ENCODE results near the gene CDC42EP1.
"Not testable (repeated sequence)": the region's sequence is repeated elsewhere in the genome, so short reads cannot be mapped to it uniquely, and the experiment has no call there.

Gene CDC42EP1

GRCh38 chr22:37578002-37578401 is 17.7 kb downstream of the CDC42EP1 start:
- TF ChIP-seq CTCF (IDR thresholded peaks at IDR 0.05; ENCODE audit: borderline replicate concordance, control extremely low read depth, extremely low read depth, insufficient read depth, missing control alignments), result no peak
- in situ Hi-C loops (cut with MboI; ENCODE audit: low sequenced_read_pairs, unreplicated experiment), result no loop called here
- no peak for DNase-seq (ENCODE audit: low spot score)

- in situ Hi-C loops (cut with MboI; ENCODE audit: low sequenced_read_pairs, unreplicated experiment), result no loop called here
- TF ChIP-seq CTCF (IDR thresholded peaks at IDR 0.05; ENCODE audit: borderline replicate concordance, control extremely low read depth, extremely low read depth, insufficient read depth, missing control alignments), result no peak
- DNase-seq (ENCODE audit: low spot score), result no peak
Observed at GRCh38 chr22:37581504-37581903, 21.2 kb downstream of the CDC42EP1 start.

- in situ Hi-C loops (cut with MboI; ENCODE audit: low sequenced_read_pairs, unreplicated experiment), result no loop called here
- TF ChIP-seq CTCF (IDR thresholded peaks at IDR 0.05; ENCODE audit: borderline replicate concordance, control extremely low read depth, extremely low read depth, insufficient read depth, missing control alignments), result no peak
- no peak for DNase-seq (ENCODE audit: low spot score)
Observed at GRCh38 chr22:37582526-37582925, 22.2 kb downstream of the CDC42EP1 start.

- in situ Hi-C loops (cut with MboI; ENCODE audit: low sequenced_read_pairs, unreplicated experiment), result no loop called here
- DNase-seq (ENCODE audit: low spot score), result no peak
- no peak for TF ChIP-seq CTCF (IDR thresholded peaks at IDR 0.05; ENCODE audit: borderline replicate concordance, control extremely low read depth, extremely low read depth, insufficient read depth, missing control alignments)
Observed at GRCh38 chr22:37588546-37589215, 28.4 kb downstream of the CDC42EP1 start.

GRCh38 chr22:37589636-37590035 is 29.4 kb downstream of the CDC42EP1 start:
- TF ChIP-seq CTCF (IDR thresholded peaks at IDR 0.05; ENCODE audit: borderline replicate concordance, control extremely low read depth, extremely low read depth, insufficient read depth, missing control alignments), result no peak
- in situ Hi-C loops (cut with MboI; ENCODE audit: low sequenced_read_pairs, unreplicated experiment), result loop anchor here (5.0 kb wide), 1 partner anchor 52 kb away; no protein-coding TSS in a partner anchor

GRCh38 chr22:37591081-37591480 is 30.8 kb downstream of the CDC42EP1 start:
- in situ Hi-C loops (cut with MboI; ENCODE audit: low sequenced_read_pairs, unreplicated experiment), result loop anchor here (5.0 kb wide), 1 partner anchor 54 kb away; no protein-coding TSS in a partner anchor
- DNase-seq (ENCODE audit: low spot score), result not testable (repeated sequence)

More at GRCh38 chr22:37589636-37590035, 29.4 kb downstream of the CDC42EP1 start:
- DNase-seq (ENCODE audit: low spot score), result no peak

GRCh38 chr22:37591823-37592404 is 31.6 kb downstream of the CDC42EP1 start:
- TF ChIP-seq CTCF (IDR thresholded peaks at IDR 0.05; ENCODE audit: borderline replicate concordance, control extremely low read depth, extremely low read depth, insufficient read depth, missing control alignments), result no peak
- DNase-seq (ENCODE audit: low spot score), result no peak
- in situ Hi-C loops (cut with MboI; ENCODE audit: low sequenced_read_pairs, unreplicated experiment), result loop anchor here (5.0 kb wide), 1 partner anchor 55 kb away; no protein-coding TSS in a partner anchor

Measured in GM13976 (cell line).